ENCODE data around the gene RBBP5.
"Not testable (repeated sequence)": the region's sequence is repeated elsewhere in the genome, so short reads cannot be mapped to it uniquely, and the experiment has no call there.

Gene RBBP5

GRCh38 chr1:205121660-205122488, at the start of gene RBBP5:
RBBP5 (minus strand) TSS chr1:205121978; CDS start chr1:205121873, 105 bp downstream.
- peak; percentile 96 for DNase-seq

- DNase-seq = no peak
Observed at GRCh38 chr1:205171369-205171768, 49.6 kb upstream of the RBBP5 start.

GRCh38 chr1:205170532-205171269, 48.9 kb upstream of the RBBP5 start:
- no peak for DNase-seq

- DNase-seq = no peak
Observed at GRCh38 chr1:205169248-205169647, 47.5 kb upstream of the RBBP5 start.

GRCh38 chr1:205168291-205168690, 46.5 kb upstream of the RBBP5 start:
- DNase-seq = no peak

GRCh38 chr1:205162301-205162700, 40.5 kb upstream of the RBBP5 start:
- no peak for DNase-seq

GRCh38 chr1:205161076-205161475, 39.3 kb upstream of the RBBP5 start:
- no peak for DNase-seq

GRCh38 chr1:205158048-205158616, 36.4 kb upstream of the RBBP5 start:
- DNase-seq = no peak

GRCh38 chr1:205155665-205156377, 34.0 kb upstream of the RBBP5 start:
- DNase-seq = not testable (repeated sequence)

- DNase-seq = no peak
Observed at GRCh38 chr1:205152505-205152904, 30.7 kb upstream of the RBBP5 start.

GRCh38 chr1:205150651-205151428, 29.1 kb upstream of the RBBP5 start:
- DNase-seq = no peak

GRCh38 chr1:205147191-205147835, 25.5 kb upstream of the RBBP5 start:
- DNase-seq = no peak

GRCh38 chr1:205144751-205145150, 23.0 kb upstream of the RBBP5 start:
- DNase-seq = no peak

- no peak for DNase-seq
Observed at GRCh38 chr1:205144046-205144720, 22.4 kb upstream of the RBBP5 start.

- no peak for DNase-seq
Observed at GRCh38 chr1:205142102-205142469, 20.3 kb upstream of the RBBP5 start.

GRCh38 chr1:205141236-205142101, 19.7 kb upstream of the RBBP5 start:
- DNase-seq = peak; percentile 85

- no peak for DNase-seq
Observed at GRCh38 chr1:205140113-205140512, 18.3 kb upstream of the RBBP5 start.

- no peak for DNase-seq
Observed at GRCh38 chr1:205137901-205138300, 16.1 kb upstream of the RBBP5 start.

- DNase-seq = no peak
Observed at GRCh38 chr1:205133287-205133686, 11.5 kb upstream of the RBBP5 start.

- no peak for DNase-seq
Observed at GRCh38 chr1:205129447-205130029, 7.8 kb upstream of the RBBP5 start.
